A549 (cell line): ENCODE data around the gene SCRT2.

Experiments
- EP300 ChIP-seq, 2 experiments: fragments of >200 bp; sonication (Bioruptor Twin); formaldehyde crosslinking; IDR thresholded peaks; 2 replicates in 1 of 2; 3 replicates in 1 of 2; pipeline ENCODE4 v1.6.1; 2016 to 2017
- JUN ChIP-seq, 2 experiments: fragments of >200 bp; sonication (Bioruptor Twin); formaldehyde crosslinking; IDR thresholded peaks; 2 replicates in 1 of 2; 3 replicates in 1 of 2; pipeline ENCODE4 v1.6.1; 2016 to 2017
- JUNB ChIP-seq: fragments of >200 bp; sonication (Bioruptor Twin); formaldehyde crosslinking; IDR thresholded peaks from 2 replicates; pipeline ENCODE4 v1.6.1; 2016
- MAFK ChIP-seq: fragments of 450-650 bp; IDR thresholded peaks from 2 replicates; pipeline ENCODE4 v1.6.1; 2014; ENCODE audit not compliant: partially characterized antibody
- POLR2A ChIP-seq: IDR thresholded peaks from 2 replicates; pipeline ENCODE4 v1.6.1; 2012; ENCODE audit warnings: mild to moderate bottlenecking, low read length
- POLR2AphosphoS2 ChIP-seq: conservative IDR thresholded peaks from 2 replicates; pipeline ENCODE4 v1.6.1; 2012; ENCODE audit warnings: low read length, improper control_type of control experiment, inconsistent platforms
- RAD21 ChIP-seq, 2 experiments: fragments of >200 bp in 1 of 2; sonication (Bioruptor Twin) in 1 of 2; formaldehyde crosslinking in 1 of 2; IDR thresholded peaks in 1 of 2; conservative IDR thresholded peaks in 1 of 2; 2 replicates in 1 of 2; 3 replicates in 1 of 2; pipeline ENCODE4 v1.6.1; 2012 to 2018; ENCODE audit warnings: inconsistent platforms in 1 of 2
- RCOR1 ChIP-seq: fragments of 150-350 bp; IDR thresholded peaks from 2 replicates; pipeline ENCODE4 v1.6.1; 2014; ENCODE audit warnings: antibody characterized with exemption, low read length, low read depth
- TP53 ChIP-seq: fragments of 250-450 bp; sonication (Bioruptor Pico); IDR thresholded peaks from 2 replicates; pipeline ENCODE4 v1.5.0; 2021; ENCODE audit warnings: mild to moderate bottlenecking, moderate library complexity
- TF ChIP-seq, protein P1 (sequence below): fragments of >200 bp; sonication (Bioruptor Twin); formaldehyde crosslinking; IDR thresholded peaks from 3 replicates; pipeline ENCODE4 v1.5.1; 2016
- TF ChIP-seq, protein P2 (sequence below): fragments of 200-600 bp; sonication (generic); IDR thresholded peaks from 2 replicates; pipeline ENCODE4 v1.6.1; 2016; ENCODE audit warnings: antibody characterized with exemption, mild to moderate bottlenecking, moderate library complexity

DNA sequence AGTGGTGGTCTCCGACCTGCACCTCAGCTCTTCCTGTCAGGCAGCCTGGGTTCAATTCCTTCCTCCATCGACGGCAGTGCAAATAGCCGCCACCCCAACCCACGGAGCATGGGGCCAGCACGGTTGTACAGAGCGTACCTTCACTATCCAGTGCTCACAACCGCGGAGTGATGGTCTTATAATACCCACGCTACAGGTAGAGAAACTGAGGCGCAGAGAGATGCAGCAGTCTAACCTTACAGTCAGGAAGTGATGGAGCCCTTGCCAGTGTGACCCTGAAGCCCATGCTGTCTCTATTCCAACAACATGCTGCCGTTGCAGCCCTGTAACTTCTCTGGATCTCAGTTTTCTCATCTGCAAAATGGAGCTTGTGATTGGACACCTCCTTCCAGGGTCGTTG, 11.0 kb downstream of the SCRT2 start:
- TF ChIP-seq, protein P1, sequence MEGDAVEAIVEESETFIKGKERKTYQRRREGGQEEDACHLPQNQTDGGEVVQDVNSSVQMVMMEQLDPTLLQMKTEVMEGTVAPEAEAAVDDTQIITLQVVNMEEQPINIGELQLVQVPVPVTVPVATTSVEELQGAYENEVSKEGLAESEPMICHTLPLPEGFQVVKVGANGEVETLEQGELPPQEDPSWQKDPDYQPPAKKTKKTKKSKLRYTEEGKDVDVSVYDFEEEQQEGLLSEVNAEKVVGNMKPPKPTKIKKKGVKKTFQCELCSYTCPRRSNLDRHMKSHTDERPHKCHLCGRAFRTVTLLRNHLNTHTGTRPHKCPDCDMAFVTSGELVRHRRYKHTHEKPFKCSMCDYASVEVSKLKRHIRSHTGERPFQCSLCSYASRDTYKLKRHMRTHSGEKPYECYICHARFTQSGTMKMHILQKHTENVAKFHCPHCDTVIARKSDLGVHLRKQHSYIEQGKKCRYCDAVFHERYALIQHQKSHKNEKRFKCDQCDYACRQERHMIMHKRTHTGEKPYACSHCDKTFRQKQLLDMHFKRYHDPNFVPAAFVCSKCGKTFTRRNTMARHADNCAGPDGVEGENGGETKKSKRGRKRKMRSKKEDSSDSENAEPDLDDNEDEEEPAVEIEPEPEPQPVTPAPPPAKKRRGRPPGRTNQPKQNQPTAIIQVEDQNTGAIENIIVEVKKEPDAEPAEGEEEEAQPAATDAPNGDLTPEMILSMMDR = no peak
- TF ChIP-seq JUNB (no peak), MAFK (no peak), RCOR1 (no peak), EP300 (IDR thresholded peaks at IDR 0.05) (no peak), JUN (IDR thresholded peaks at IDR 0.05) (no peak), POLR2A (no peak), TP53 (CRISPR knock-in tag) (no peak), POLR2AphosphoS2 (no peak), RAD21 (conservative IDR thresholded peaks at IDR 0.05 in 1 of 2, IDR thresholded peaks at IDR 0.05 in 1 of 2) (no peak)
- TF ChIP-seq, protein P2, sequence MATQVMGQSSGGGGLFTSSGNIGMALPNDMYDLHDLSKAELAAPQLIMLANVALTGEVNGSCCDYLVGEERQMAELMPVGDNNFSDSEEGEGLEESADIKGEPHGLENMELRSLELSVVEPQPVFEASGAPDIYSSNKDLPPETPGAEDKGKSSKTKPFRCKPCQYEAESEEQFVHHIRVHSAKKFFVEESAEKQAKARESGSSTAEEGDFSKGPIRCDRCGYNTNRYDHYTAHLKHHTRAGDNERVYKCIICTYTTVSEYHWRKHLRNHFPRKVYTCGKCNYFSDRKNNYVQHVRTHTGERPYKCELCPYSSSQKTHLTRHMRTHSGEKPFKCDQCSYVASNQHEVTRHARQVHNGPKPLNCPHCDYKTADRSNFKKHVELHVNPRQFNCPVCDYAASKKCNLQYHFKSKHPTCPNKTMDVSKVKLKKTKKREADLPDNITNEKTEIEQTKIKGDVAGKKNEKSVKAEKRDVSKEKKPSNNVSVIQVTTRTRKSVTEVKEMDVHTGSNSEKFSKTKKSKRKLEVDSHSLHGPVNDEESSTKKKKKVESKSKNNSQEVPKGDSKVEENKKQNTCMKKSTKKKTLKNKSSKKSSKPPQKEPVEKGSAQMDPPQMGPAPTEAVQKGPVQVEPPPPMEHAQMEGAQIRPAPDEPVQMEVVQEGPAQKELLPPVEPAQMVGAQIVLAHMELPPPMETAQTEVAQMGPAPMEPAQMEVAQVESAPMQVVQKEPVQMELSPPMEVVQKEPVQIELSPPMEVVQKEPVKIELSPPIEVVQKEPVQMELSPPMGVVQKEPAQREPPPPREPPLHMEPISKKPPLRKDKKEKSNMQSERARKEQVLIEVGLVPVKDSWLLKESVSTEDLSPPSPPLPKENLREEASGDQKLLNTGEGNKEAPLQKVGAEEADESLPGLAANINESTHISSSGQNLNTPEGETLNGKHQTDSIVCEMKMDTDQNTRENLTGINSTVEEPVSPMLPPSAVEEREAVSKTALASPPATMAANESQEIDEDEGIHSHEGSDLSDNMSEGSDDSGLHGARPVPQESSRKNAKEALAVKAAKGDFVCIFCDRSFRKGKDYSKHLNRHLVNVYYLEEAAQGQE = no peak
